Astrocyte (in vitro differentiated cells and primary cell): ENCODE measurements around the gene ITLN1. TPM values are rescaled to one million over a fixed set of nuclear protein-coding genes. Genes with fewer than 3 reads are reported as not detected.

Source experiments
- DNase-seq: peaks from one replicate; pipeline ENCODE4 v3.0.0-alpha.2; 2010; ENCODE audit warnings: low read depth
- FAIRE-seq: peaks from 2 replicates; lab custom pipeline; 2011; peaks lifted over from hg19 to GRCh38; lab: Jason Lieb, UNC
- H2AFZ ChIP-seq: 2 replicates; pipeline ENCODE4 v1.6.0; 2012; ENCODE audit warnings: low read depth, low read length, inconsistent platforms
- H3K27ac ChIP-seq: 2 replicates; pipeline ENCODE4 v1.5.1; 2011; ENCODE audit warnings: low read depth, low read length, inconsistent platforms
- H3K27me3 ChIP-seq: 2 replicates; pipeline ENCODE4 v1.6.0; 2011; ENCODE audit warnings: low read length, inconsistent platforms; ENCODE audit not compliant: insufficient read depth
- H3K36me3 ChIP-seq: 2 replicates; pipeline ENCODE4 v1.5.1; 2011; ENCODE audit warnings: low read length, inconsistent platforms; ENCODE audit not compliant: insufficient read depth
- H3K4me1 ChIP-seq: 2 replicates; pipeline ENCODE4 v1.5.1; 2011; ENCODE audit warnings: low read length, inconsistent platforms; ENCODE audit not compliant: insufficient read depth
- H3K4me2 ChIP-seq: 2 replicates; pipeline ENCODE4 v1.6.0; 2012; ENCODE audit warnings: low read length, inconsistent platforms
- H3K4me3 ChIP-seq: 2 replicates; pipeline ENCODE4 v1.5.1; 2011; ENCODE audit warnings: low read depth, mild to moderate bottlenecking, low read length, inconsistent platforms; ENCODE audit not compliant: insufficient read depth
- H3K79me2 ChIP-seq: 2 replicates; pipeline ENCODE4 v1.6.0; 2012; ENCODE audit warnings: mild to moderate bottlenecking, low read length, inconsistent platforms; ENCODE audit not compliant: insufficient read depth
- H3K9ac ChIP-seq: 2 replicates; pipeline ENCODE4 v1.6.0; 2012; ENCODE audit warnings: mild to moderate bottlenecking, low read length, inconsistent platforms
- H3K9me3 ChIP-seq: 2 replicates; pipeline ENCODE4 v1.5.1; 2012; ENCODE audit warnings: low read depth, mild to moderate bottlenecking, low read length, inconsistent platforms; ENCODE audit not compliant: insufficient read depth
- H4K20me1 ChIP-seq: 2 replicates; pipeline ENCODE4 v1.6.0; 2012; ENCODE audit warnings: low read length, inconsistent platforms; ENCODE audit not compliant: insufficient read depth
- H3K27ac Mint-ChIP-seq: one replicate; pipeline ENCODE4 v1.8.0; 2021; ENCODE audit warnings: mild to moderate bottlenecking, mixed read lengths; ENCODE audit not compliant: unreplicated experiment
- H3K27me3 Mint-ChIP-seq: one replicate; pipeline ENCODE4 v1.8.0; 2021; ENCODE audit warnings: low read depth, mixed read lengths; ENCODE audit not compliant: unreplicated experiment
- H3K36me3 Mint-ChIP-seq: one replicate; pipeline ENCODE4 v1.8.0; 2021; ENCODE audit warnings: low read depth, mixed read lengths; ENCODE audit not compliant: unreplicated experiment
- H3K4me1 Mint-ChIP-seq: one replicate; pipeline ENCODE4 v1.8.0; 2021; ENCODE audit warnings: low read depth, mixed read lengths; ENCODE audit not compliant: unreplicated experiment
- H3K4me3 Mint-ChIP-seq: one replicate; pipeline ENCODE4 v1.8.0; 2021; ENCODE audit warnings: mild to moderate bottlenecking, moderate library complexity, mixed read lengths; ENCODE audit not compliant: unreplicated experiment
- H3K9me3 Mint-ChIP-seq: one replicate; pipeline ENCODE4 v1.8.0; 2021; ENCODE audit warnings: mild to moderate bottlenecking, mixed read lengths; ENCODE audit not compliant: unreplicated experiment
- CTCF ChIP-seq: IDR thresholded peaks from 2 replicates; pipeline ENCODE4 v1.5.1; 2011; ENCODE audit warnings: low read depth, mild to moderate bottlenecking, inconsistent platforms, low read length, moderate library complexity; ENCODE audit not compliant: insufficient read depth
- EZH2 ChIP-seq: IDR thresholded peaks from 2 replicates; pipeline ENCODE4 v1.6.1; 2012; ENCODE audit warnings: mild to moderate bottlenecking, low read length, inconsistent platforms; ENCODE audit not compliant: insufficient read depth
- total RNA-seq: library from RNA; stranded (reverse); gene quantifications from 2 replicates; pipeline ENCODE4 v1.2.1, GENCODE V29; 2021

Gene ITLN1
- total RNA-seq, 1 donor from 2014 or later: not detected

GRCh38 chr1:160887071-160887470, 2.1 kb upstream of the ITLN1 start:
- FAIRE-seq (no peak), DNase-seq (no peak)
- H3K27me3 ChIP-seq: no peaks in the 10 kb centered on the region
- no peaks in the 10 kb centered on the region for H3K79me2 ChIP-seq
- H3K4me2 ChIP-seq: no peak overlapping the region
- no peaks in the 10 kb centered on the region for H3K36me3 ChIP-seq
- no peak overlapping the region for H3K4me3 ChIP-seq
- H4K20me1 ChIP-seq: no peaks in the 10 kb centered on the region
- no peak overlapping the region for H3K27ac ChIP-seq
- H3K9me3 ChIP-seq: no peaks in the 10 kb centered on the region
- Mint-ChIP-seq H3K27me3 (peaks cover 2% of the 10 kb centered on the region), H3K27ac (no peak overlapping the region), H3K4me3 (no peak overlapping the region), H3K4me1 (no peaks in the 10 kb centered on the region), H3K9me3 (peaks cover under 1% of the 10 kb centered on the region), H3K36me3 (no peaks in the 10 kb centered on the region)
- no peak overlapping the region for H2AFZ ChIP-seq
- TF ChIP-seq CTCF (no peak), EZH2 (no peak)
- H3K4me1 ChIP-seq: no peaks in the 10 kb centered on the region
- H3K9ac ChIP-seq: no peak overlapping the region

GRCh38 chr1:160884579-160884978, 401 bp downstream of the ITLN1 start:
- Histone ChIP-seq H3K9me3 (no peaks in the 10 kb centered on the region), H3K27ac (no peak overlapping the region), H3K27me3 (no peaks in the 10 kb centered on the region), H3K36me3 (no peaks in the 10 kb centered on the region), H3K79me2 (no peaks in the 10 kb centered on the region), H3K4me1 (no peaks in the 10 kb centered on the region), H3K4me2 (no peak overlapping the region), H3K4me3 (no peak overlapping the region), H4K20me1 (no peaks in the 10 kb centered on the region), H2AFZ (no peak overlapping the region), H3K9ac (no peak overlapping the region)
- Mint-ChIP-seq H3K27ac (no peak overlapping the region), H3K36me3 (no peaks in the 10 kb centered on the region), H3K4me1 (no peaks in the 10 kb centered on the region), H3K9me3 (peaks cover 3% of the 10 kb centered on the region), H3K4me3 (no peak overlapping the region), H3K27me3 (peaks cover 2% of the 10 kb centered on the region)
- FAIRE-seq: no peak
- DNase-seq: no peak
- TF ChIP-seq EZH2: no peak
- TF ChIP-seq CTCF: no peak

- no peaks in the 10 kb centered on the region for H3K4me1 ChIP-seq
- no peak overlapping the region for H3K4me2 ChIP-seq
- no peak overlapping the region for H3K4me3 ChIP-seq
- H2AFZ ChIP-seq: no peak overlapping the region
- H3K4me1 Mint-ChIP-seq: no peaks in the 10 kb centered on the region
- H3K27ac ChIP-seq: no peak overlapping the region
- TF ChIP-seq EZH2: no peak
- TF ChIP-seq CTCF: no peak
- peaks cover 2% of the 10 kb centered on the region for H3K27me3 Mint-ChIP-seq
- H3K9me3 ChIP-seq: no peaks in the 10 kb centered on the region
- H3K27me3 ChIP-seq: no peaks in the 10 kb centered on the region
- no peak overlapping the region for H3K4me3 Mint-ChIP-seq
- H3K9ac ChIP-seq: no peak overlapping the region
- peaks cover 3% of the 10 kb centered on the region for H3K9me3 Mint-ChIP-seq
- H3K36me3 Mint-ChIP-seq: no peaks in the 10 kb centered on the region
- no peak for FAIRE-seq
- H3K27ac Mint-ChIP-seq: no peak overlapping the region
- H3K36me3 ChIP-seq: no peaks in the 10 kb centered on the region
- no peaks in the 10 kb centered on the region for H4K20me1 ChIP-seq
- no peaks in the 10 kb centered on the region for H3K79me2 ChIP-seq
- no peak for DNase-seq
These were observed 1.1 kb downstream of the ITLN1 start for GRCh38 chr1:160883581-160884513.
